Type B pancreatic cell (in vitro differentiated cells): ENCODE measurements around the gene ADSL. TPM values are rescaled to one million over a fixed set of nuclear protein-coding genes. Genes with fewer than 3 reads are reported as not detected.

Experiments
- DNase-seq: peaks from one replicate; pipeline ENCODE4 v3.0.0; 2021; ENCODE audit warnings: mixed read lengths; ENCODE audit not compliant: unreplicated experiment; ENCODE audit errors: extremely low spot score
- H3K27ac Mint-ChIP-seq: 2 replicates; pipeline ENCODE4 v1.8.0; 2021; ENCODE audit warnings: mild to moderate bottlenecking, mixed read lengths
- H3K27me3 Mint-ChIP-seq: 2 replicates; pipeline ENCODE4 v1.8.0; 2021; ENCODE audit warnings: mixed read lengths
- H3K36me3 Mint-ChIP-seq: 2 replicates; pipeline ENCODE4 v1.8.0; 2021; ENCODE audit warnings: mixed read lengths
- H3K4me1 Mint-ChIP-seq: one replicate; pipeline ENCODE4 v1.8.0; 2021; ENCODE audit warnings: mixed read lengths; ENCODE audit not compliant: unreplicated experiment
- H3K4me3 Mint-ChIP-seq: 2 replicates; pipeline ENCODE4 v1.8.0; 2021; ENCODE audit warnings: mild to moderate bottlenecking, mixed read lengths
- H3K9me3 Mint-ChIP-seq: 2 replicates; pipeline ENCODE4 v1.8.0; 2021; ENCODE audit warnings: mixed read lengths
- total RNA-seq: library from RNA; stranded (reverse); gene quantifications from 2 replicates; pipeline ENCODE4 v1.2.1, GENCODE V29; 2021; ENCODE audit warnings: low replicate concordance
- TF ChIP-seq, protein P1 (sequence below): fragments of 200-600 bp; sonication (generic); conservative IDR thresholded peaks from 2 replicates; pipeline ENCODE4 v1.5.0; 2021; ENCODE audit warnings: antibody characterized with exemption, mild to moderate bottlenecking

ADSL gene
- total RNA-seq, 1 donor from 2014 or later = 82.8 TPM

DNA sequence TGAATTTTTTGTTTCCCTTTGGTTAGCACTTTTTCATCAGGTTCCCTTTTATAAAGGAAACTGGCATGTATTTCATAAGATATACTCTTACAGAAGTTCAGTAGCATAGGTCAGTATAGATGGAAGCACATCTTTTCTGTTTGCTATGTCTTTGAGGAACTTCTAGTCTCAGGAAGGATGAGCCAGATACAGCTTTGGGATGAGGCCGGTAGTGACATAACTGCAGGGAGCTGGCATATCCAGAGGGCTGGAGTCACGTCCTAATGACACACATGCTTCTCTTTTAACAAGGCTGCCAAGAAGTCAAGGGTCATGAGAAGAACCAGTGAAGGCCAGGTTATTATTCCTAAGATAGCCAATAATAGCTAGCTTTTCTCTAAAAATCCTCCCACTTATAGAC is 33.3 kb upstream of the ADSL start:
- no peak overlapping the region for H3K4me3 Mint-ChIP-seq
- no peak for DNase-seq
- no peaks in the 10 kb centered on the region for H3K27me3 Mint-ChIP-seq
- H3K36me3 Mint-ChIP-seq = peaks cover 62% of the 10 kb centered on the region
- H3K27ac Mint-ChIP-seq = no peak overlapping the region
- H3K4me1 Mint-ChIP-seq = no peaks in the 10 kb centered on the region
- H3K9me3 Mint-ChIP-seq = no peaks in the 10 kb centered on the region
- TF ChIP-seq, protein P1, sequence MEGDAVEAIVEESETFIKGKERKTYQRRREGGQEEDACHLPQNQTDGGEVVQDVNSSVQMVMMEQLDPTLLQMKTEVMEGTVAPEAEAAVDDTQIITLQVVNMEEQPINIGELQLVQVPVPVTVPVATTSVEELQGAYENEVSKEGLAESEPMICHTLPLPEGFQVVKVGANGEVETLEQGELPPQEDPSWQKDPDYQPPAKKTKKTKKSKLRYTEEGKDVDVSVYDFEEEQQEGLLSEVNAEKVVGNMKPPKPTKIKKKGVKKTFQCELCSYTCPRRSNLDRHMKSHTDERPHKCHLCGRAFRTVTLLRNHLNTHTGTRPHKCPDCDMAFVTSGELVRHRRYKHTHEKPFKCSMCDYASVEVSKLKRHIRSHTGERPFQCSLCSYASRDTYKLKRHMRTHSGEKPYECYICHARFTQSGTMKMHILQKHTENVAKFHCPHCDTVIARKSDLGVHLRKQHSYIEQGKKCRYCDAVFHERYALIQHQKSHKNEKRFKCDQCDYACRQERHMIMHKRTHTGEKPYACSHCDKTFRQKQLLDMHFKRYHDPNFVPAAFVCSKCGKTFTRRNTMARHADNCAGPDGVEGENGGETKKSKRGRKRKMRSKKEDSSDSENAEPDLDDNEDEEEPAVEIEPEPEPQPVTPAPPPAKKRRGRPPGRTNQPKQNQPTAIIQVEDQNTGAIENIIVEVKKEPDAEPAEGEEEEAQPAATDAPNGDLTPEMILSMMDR = no peak

DNA sequence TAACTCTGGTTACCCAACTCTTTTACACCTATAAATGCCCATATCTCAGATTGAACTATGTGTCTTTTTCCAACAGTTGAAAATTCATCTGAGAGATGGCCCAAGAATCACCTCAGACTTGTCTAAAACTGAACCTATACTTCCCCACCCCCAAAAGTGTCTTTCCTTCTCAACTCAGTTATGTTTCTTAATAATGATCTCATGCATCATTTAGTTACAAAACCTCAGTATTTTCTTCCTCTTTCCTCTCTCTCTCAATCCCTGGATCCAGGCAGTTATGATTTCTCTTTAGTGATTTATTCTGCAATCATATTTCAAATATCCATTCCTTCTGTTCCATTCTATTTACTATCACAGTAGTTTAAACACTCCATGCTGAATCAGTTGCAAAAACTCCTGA is 32.3 kb upstream of the ADSL start:
- H3K4me1 Mint-ChIP-seq = no peaks in the 10 kb centered on the region
- H3K36me3 Mint-ChIP-seq = peaks cover 58% of the 10 kb centered on the region
- H3K9me3 Mint-ChIP-seq = no peaks in the 10 kb centered on the region
- no peak for DNase-seq
- H3K27ac Mint-ChIP-seq = no peak overlapping the region
- TF ChIP-seq, protein P1 = no peak
- no peak overlapping the region for H3K4me3 Mint-ChIP-seq
- H3K27me3 Mint-ChIP-seq = no peaks in the 10 kb centered on the region

DNA sequence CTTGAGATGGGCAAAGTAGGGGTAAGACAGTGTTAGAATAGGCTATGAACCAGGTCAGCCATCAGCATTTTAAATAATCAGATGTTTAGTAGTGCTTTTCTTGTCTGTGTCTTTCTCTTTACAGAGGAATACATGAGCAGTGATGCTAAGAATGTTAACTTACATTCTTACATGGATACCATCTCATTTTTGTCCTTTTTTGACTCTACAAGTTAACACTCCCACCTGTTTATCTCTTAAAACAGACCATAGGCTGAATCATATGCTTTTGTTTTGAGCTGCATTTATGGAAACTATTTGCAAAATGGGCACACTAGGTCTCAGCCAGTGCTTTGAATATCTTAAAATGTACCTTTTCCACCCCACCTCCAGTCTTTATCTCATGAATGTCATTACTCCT is 25.6 kb upstream of the ADSL start:
- Mint-ChIP-seq H3K27me3 (no peaks in the 10 kb centered on the region), H3K4me3 (no peak overlapping the region), H3K36me3 (peaks cover 35% of the 10 kb centered on the region), H3K27ac (no peak overlapping the region), H3K9me3 (no peaks in the 10 kb centered on the region), H3K4me1 (peaks cover 4% of the 10 kb centered on the region)
- DNase-seq = no peak
- TF ChIP-seq, protein P1 = no peak

DNA sequence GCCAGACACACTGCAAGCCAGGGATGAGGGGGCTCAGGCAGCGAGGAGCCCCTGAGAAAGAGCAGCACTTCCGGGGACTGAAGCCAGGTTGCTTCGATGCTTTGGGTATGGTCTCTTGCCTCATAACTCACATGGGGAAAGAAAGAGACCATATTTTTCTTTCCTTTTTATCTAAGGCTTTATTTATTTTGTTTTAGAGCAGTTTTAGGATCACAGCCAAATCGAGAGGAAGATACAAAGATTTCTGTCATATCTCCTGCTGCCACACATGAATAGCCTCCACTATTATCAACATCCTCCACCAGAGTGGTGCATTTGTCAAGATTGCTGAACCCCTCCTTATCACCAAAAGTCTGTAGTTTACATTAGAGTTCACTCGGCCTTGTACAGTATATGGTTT is 24.3 kb upstream of the ADSL start:
- H3K9me3 Mint-ChIP-seq = no peaks in the 10 kb centered on the region
- H3K4me3 Mint-ChIP-seq = no peak overlapping the region
- TF ChIP-seq, protein P1 = no peak
- no peak for DNase-seq
- H3K4me1 Mint-ChIP-seq = peaks cover 12% of the 10 kb centered on the region
- no peaks in the 10 kb centered on the region for H3K27me3 Mint-ChIP-seq
- H3K36me3 Mint-ChIP-seq = peaks cover 25% of the 10 kb centered on the region
- no peak overlapping the region for H3K27ac Mint-ChIP-seq

DNA sequence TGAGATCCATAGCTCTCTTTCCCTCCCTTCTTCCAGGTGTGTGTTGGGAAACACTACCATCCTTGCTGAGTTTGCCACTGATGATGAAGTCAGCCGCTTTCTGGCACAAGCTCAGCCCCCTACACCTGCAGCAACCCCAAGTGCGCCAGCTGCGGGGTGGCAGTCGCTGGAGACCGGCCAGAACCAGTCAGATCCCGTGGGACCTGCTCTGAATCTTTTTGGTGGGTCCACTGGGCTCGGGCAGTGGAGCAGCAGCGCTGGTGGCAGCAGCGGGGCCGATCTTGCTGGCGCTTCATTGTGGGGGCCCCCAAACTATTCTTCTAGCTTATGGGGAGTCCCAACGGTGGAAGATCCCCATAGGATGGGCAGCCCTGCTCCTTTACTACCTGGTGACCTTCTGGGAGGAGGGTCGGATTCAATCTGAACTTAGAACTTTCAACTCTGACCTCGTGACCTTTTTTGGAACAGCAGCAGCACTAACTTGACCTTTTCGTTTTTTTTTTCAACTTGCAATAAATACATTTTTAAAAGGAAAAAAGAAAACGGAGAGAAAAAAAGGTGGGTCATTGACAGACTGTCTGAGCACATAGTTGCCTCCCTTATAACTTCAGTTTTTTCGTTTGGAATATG is 23.4 kb upstream of the ADSL start:
- Mint-ChIP-seq H3K27ac (no peak overlapping the region), H3K27me3 (no peaks in the 10 kb centered on the region), H3K36me3 (peaks cover 18% of the 10 kb centered on the region), H3K4me1 (peaks cover 17% of the 10 kb centered on the region), H3K9me3 (no peaks in the 10 kb centered on the region), H3K4me3 (no peak overlapping the region)
- TF ChIP-seq, protein P1 = no peak
- DNase-seq = no peak
